Bronchial epithelial cell (primary cell): ENCODE measurements around the gene PINLYP. TPM values are rescaled to one million over a fixed set of nuclear protein-coding genes. Genes with fewer than 3 reads are reported as not detected.
A peak's percentile ranks its signal among the peaks of the same experiment; 100 is the strongest.

Experiments used
- DNase-seq: peaks from one replicate; pipeline ENCODE4 v3.0.0-alpha.2; 2010; ENCODE audit warnings: low read depth
- FAIRE-seq: peaks from 2 replicates; lab custom pipeline; 2011; peaks lifted over from hg19 to GRCh38; lab: Jason Lieb, UNC
- H3K27me3 ChIP-seq: 2 replicates; pipeline ENCODE4 v1.5.1; 2011; ENCODE audit warnings: low read length; ENCODE audit not compliant: control insufficient read depth, insufficient read depth
- H3K36me3 ChIP-seq: 2 replicates; pipeline ENCODE4 v1.5.1; 2011; ENCODE audit warnings: low read length; ENCODE audit not compliant: control insufficient read depth, insufficient read depth
- H3K4me3 ChIP-seq: 2 replicates; pipeline ENCODE4 v1.5.1; 2011; ENCODE audit warnings: mild to moderate bottlenecking, low read depth, low read length, control low read depth
- CTCF ChIP-seq: IDR thresholded peaks from 2 replicates; pipeline ENCODE4 v1.5.1; 2011; ENCODE audit warnings: mild to moderate bottlenecking, moderate library complexity, low read length, control low read depth, inconsistent platforms; ENCODE audit not compliant: insufficient read depth, severe bottlenecking
- total RNA-seq: library from RNA; depleted of rRNA; stranded (reverse); fragments of >200 nt; gene quantifications from 2 replicates; pipeline ENCODE4 v1.2.1, GENCODE V29; 2014

Gene PINLYP
- total RNA-seq, 1 donor from 2014 or later: 0.53 TPM

- no peak for TF ChIP-seq CTCF
- FAIRE-seq (no peak), DNase-seq (no peak)
- H3K36me3 ChIP-seq: no peaks in the 10 kb centered on the region
- no peaks in the 10 kb centered on the region for H3K27me3 ChIP-seq
- peak overlapping the region; percentile 62 for H3K4me3 ChIP-seq
Measured at GRCh38 chr19:43532571-43532961, 43.0 kb upstream of the PINLYP start.

- H3K4me3 ChIP-seq: peak within 1 kb of the TSS; percentile 62
- peak; percentile 82 for FAIRE-seq
- DNase-seq: peak; percentile 85
- H3K27me3 ChIP-seq: no peaks in the 10 kb centered on the region
- no peak for TF ChIP-seq CTCF
- no peaks in the 10 kb centered on the region for H3K36me3 ChIP-seq
Measured at GRCh38 chr19:43532962-43533545, 42.5 kb upstream of the PINLYP start, which contains the start of gene ZNF575. TSS of gene ZNF575 (plus strand) at chr19:43533188. CDS start at chr19:43534423, 1,235 bp downstream.

GRCh38 chr19:43533546-43534304 lies 41.9 kb upstream of the PINLYP start:
- no peaks in the 10 kb centered on the region for H3K27me3 ChIP-seq
- TF ChIP-seq CTCF: no peak
- H3K4me3 ChIP-seq: peak overlapping the region; percentile 62
- FAIRE-seq (no peak), DNase-seq (peak; percentile 98)
- no peaks in the 10 kb centered on the region for H3K36me3 ChIP-seq

GRCh38 chr19:43534305-43534815 lies 41.2 kb upstream of the PINLYP start:
- no peaks in the 10 kb centered on the region for H3K27me3 ChIP-seq
- FAIRE-seq (no peak), DNase-seq (no peak)
- no peak for TF ChIP-seq CTCF
- peak overlapping the region; percentile 62 for H3K4me3 ChIP-seq
- no peaks in the 10 kb centered on the region for H3K36me3 ChIP-seq

- DNase-seq: peak; percentile 33
Measured at GRCh38 chr19:43534816-43535761, 40.5 kb upstream of the PINLYP start.

More at GRCh38 chr19:43534816-43535761, 40.5 kb upstream of the PINLYP start:
- Histone ChIP-seq H3K27me3 (no peaks in the 10 kb centered on the region), H3K36me3 (no peaks in the 10 kb centered on the region), H3K4me3 (no peak overlapping the region)
- TF ChIP-seq CTCF: peak; percentile 82
- no peak for FAIRE-seq
